Fibroblast of mammary gland (primary cell): Measurements from ENCODE around the gene CCDC24.

ENCODE experiments used
- DNase-seq: peaks from one replicate; pipeline ENCODE4 v3.0.0-alpha.2; 2010; ENCODE audit warnings: low read depth
- H3K4me3 ChIP-seq: 2 replicates; pipeline ENCODE4 v1.5.1; 2011; ENCODE audit warnings: low read depth, mild to moderate bottlenecking, low read length, moderate library complexity; ENCODE audit not compliant: control insufficient read depth
- CTCF ChIP-seq: conservative IDR thresholded peaks from 2 replicates; pipeline ENCODE4 v1.5.1; 2011; ENCODE audit warnings: low read depth, low read length, inconsistent platforms; ENCODE audit not compliant: control insufficient read depth, insufficient read depth

Gene CCDC24

GRCh38 chr1:44008259-44008658 lies 16.9 kb downstream of the CCDC24 start:
- TF ChIP-seq CTCF: no peak
- DNase-seq: no peak
- H3K4me3 ChIP-seq: no peak overlapping the region

- H3K4me3 ChIP-seq: no peak overlapping the region
- DNase-seq: no peak
- no peak for TF ChIP-seq CTCF
Measured at GRCh38 chr1:44010935-44011471, 19.6 kb downstream of the CCDC24 start.

- no peak for DNase-seq
- H3K4me3 ChIP-seq: no peak overlapping the region
- no peak for TF ChIP-seq CTCF
Measured at GRCh38 chr1:44012404-44012803, 21.0 kb downstream of the CCDC24 start.

GRCh38 chr1:44012941-44013609 lies 21.7 kb downstream of the CCDC24 start:
- DNase-seq: no peak
- no peak for TF ChIP-seq CTCF
- H3K4me3 ChIP-seq: no peak overlapping the region

- no peak overlapping the region for H3K4me3 ChIP-seq
- TF ChIP-seq CTCF: no peak
- no peak for DNase-seq
Measured at GRCh38 chr1:44013949-44014348, 22.6 kb downstream of the CCDC24 start.

- TF ChIP-seq CTCF: no peak
- DNase-seq: no peak
- H3K4me3 ChIP-seq: no peak overlapping the region
Measured at GRCh38 chr1:44014365-44015104, 23.1 kb downstream of the CCDC24 start.
